SK-N-SH (cell line): ENCODE data around the gene ANKFN1. TPM values are rescaled to one million over a fixed set of nuclear protein-coding genes. Genes with fewer than 3 reads are reported as not detected.
A peak's percentile ranks its signal among the peaks of the same experiment; 100 is the strongest.
"Not testable (repeated sequence)": the region's sequence is repeated elsewhere in the genome, so short reads cannot be mapped to it uniquely, and the experiment has no call there.

Experiments used
- CTCF ChIA-PET: fragments of 300-600, 350-600 bp; formaldehyde crosslinking; extraction: SDS; loops from one replicate; lab custom pipeline; 2021; lab: Yijun Ruan, JAX
- POLR2A ChIA-PET: fragments of 350-600 bp; sonication (Branson Sonifier 250); formaldehyde crosslinking; extraction: SDS; loops from one replicate; lab custom pipeline; 2020; ENCODE audit warnings: antibody characterized with exemption, inconsistent platforms; lab: Yijun Ruan, JAX
- DNase-seq: peaks from one replicate; pipeline ENCODE4 v3.0.0; 2012
- H2AFZ ChIP-seq: fragments of 200-600 bp; sonication (generic); 2 replicates; pipeline ENCODE4 v1.8.1; 2016; ENCODE audit warnings: antibody characterized with exemption, mild to moderate bottlenecking, low read depth
- H3F3A ChIP-seq: fragments of 200-600 bp; sonication (generic); replicated peaks from 2 replicates; pipeline ENCODE3; 2016; ENCODE audit warnings: antibody characterized with exemption, mild to moderate bottlenecking; ENCODE audit not compliant: insufficient read depth
- H3K27ac ChIP-seq, 2 experiments: fragments of 200-500 bp in 1 of 2; fragments of 200-600 bp in 1 of 2; sonication (Bioruptor generic) in 1 of 2; sonication (generic), shearing (Covaris generic) in 1 of 2; 2 replicates each; pipeline versions ENCODE4 v1.5.1 to v1.6.1; 2014 to 2016; ENCODE audit warnings: low read depth in 2 of 2, inconsistent platforms in 1 of 2, low read length in 1 of 2, mild to moderate bottlenecking in 1 of 2, mixed read lengths in 1 of 2
- H3K27me3 ChIP-seq: fragments of 200-600 bp; sonication (generic), shearing (Covaris generic); 2 replicates; pipeline ENCODE4 v1.6.1; 2016; ENCODE audit warnings: mixed run types; ENCODE audit not compliant: insufficient read depth
- H3K36me3 ChIP-seq, 2 experiments: fragments of 200-500 bp in 1 of 2; fragments of 200-600 bp in 1 of 2; sonication (Bioruptor generic) in 1 of 2; sonication (generic) in 1 of 2; replicated peaks in 1 of 2; 2 replicates each; pipeline versions ENCODE3 to v1.5.1; 2014 to 2016; ENCODE audit warnings: low read length in 1 of 2, mild to moderate bottlenecking in 1 of 2; ENCODE audit not compliant: insufficient read depth in 2 of 2, control insufficient read depth in 1 of 2
- H3K4me1 ChIP-seq, 2 experiments: fragments of 200-500 bp in 1 of 2; fragments of 200-600 bp in 1 of 2; sonication (Bioruptor generic) in 1 of 2; sonication (generic), shearing (Covaris generic) in 1 of 2; 2 replicates each; pipeline versions ENCODE4 v1.5.1 to v1.6.1; 2014 to 2016; ENCODE audit warnings: low read depth in 1 of 2, low read length in 1 of 2, mixed run types in 1 of 2; ENCODE audit not compliant: insufficient read depth in 2 of 2, control insufficient read depth in 1 of 2
- H3K4me2 ChIP-seq: fragments of 200-600 bp; sonication (generic), shearing (Covaris generic); 2 replicates; pipeline ENCODE4 v1.6.1; 2017; ENCODE audit warnings: mixed run types
- H3K4me3 ChIP-seq, 2 experiments: fragments of 200-500 bp in 1 of 2; fragments of 200-600 bp in 1 of 2; sonication (Bioruptor generic) in 1 of 2; sonication (generic), shearing (Covaris generic) in 1 of 2; 2 replicates each; pipeline versions ENCODE4 v1.5.1 to v1.8.1; 2014 to 2016; ENCODE audit warnings: low read depth in 2 of 2, inconsistent platforms in 1 of 2, low read length in 1 of 2, mild to moderate bottlenecking in 1 of 2, mixed read lengths in 1 of 2, moderate library complexity in 1 of 2
- H3K79me2 ChIP-seq: fragments of 200-600 bp; sonication (generic); 2 replicates; pipeline ENCODE4 v1.8.1; 2017; ENCODE audit warnings: mild to moderate bottlenecking; ENCODE audit not compliant: insufficient read depth
- H3K9ac ChIP-seq: fragments of 200-600 bp; sonication (generic); 2 replicates; pipeline ENCODE4 v1.6.1; 2017; ENCODE audit warnings: mixed run types
- H3K9me2 ChIP-seq: fragments of 200-600 bp; sonication (generic); 2 replicates; pipeline ENCODE4 v1.6.1; 2017; ENCODE audit warnings: mixed run types
- H3K9me3 ChIP-seq: fragments of 200-600 bp; sonication (generic); 2 replicates; pipeline ENCODE4 v1.6.1; 2017; ENCODE audit warnings: mixed run types, mild to moderate bottlenecking, moderate library complexity
- H4K20me1 ChIP-seq: fragments of 200-600 bp; sonication (generic); 2 replicates; pipeline ENCODE4 v1.6.1; 2017; ENCODE audit warnings: mild to moderate bottlenecking, mixed run types; ENCODE audit not compliant: insufficient read depth
- CHD2 ChIP-seq: fragments of 150-350 bp; IDR thresholded peaks from 2 replicates; pipeline ENCODE4 v1.6.1; 2018; ENCODE audit warnings: low read length; ENCODE audit not compliant: partially characterized antibody
- GABPA ChIP-seq: IDR thresholded peaks from 2 replicates; pipeline ENCODE4 v1.4.0; 2012; ENCODE audit warnings: low read depth, mild to moderate bottlenecking
- MEF2A ChIP-seq: IDR thresholded peaks from 2 replicates; pipeline ENCODE4 v1.4.0; 2012; ENCODE audit warnings: low read depth, borderline replicate concordance
- NRF1 ChIP-seq: IDR thresholded peaks from 2 replicates; pipeline ENCODE4 v1.6.1; 2012; ENCODE audit warnings: low read depth, mild to moderate bottlenecking, low read length
- POLR2AphosphoS5 ChIP-seq: IDR thresholded peaks from 2 replicates; pipeline ENCODE4 v1.6.1; 2012; ENCODE audit warnings: low read depth, low read length
- RXRA ChIP-seq: IDR thresholded peaks from 2 replicates; pipeline ENCODE4 v1.4.0; 2012; ENCODE audit warnings: low read depth, mild to moderate bottlenecking, borderline replicate concordance
- TAF1 ChIP-seq: IDR thresholded peaks from 2 replicates; pipeline ENCODE4 v1.6.1; 2012; ENCODE audit warnings: low read depth, mild to moderate bottlenecking, low read length, moderate library complexity, borderline replicate concordance
- TEAD4 ChIP-seq: IDR thresholded peaks from 2 replicates; pipeline ENCODE4 v1.4.0; 2012; ENCODE audit warnings: mild to moderate bottlenecking, borderline replicate concordance; ENCODE audit not compliant: insufficient read depth
- WGBS: methylation state at CpG from one replicate; pipeline ENCODE4 v1.1.6; 2017; ENCODE audit warnings: low lambda C conversion rate; 5-methylcytosine and 5-hydroxymethylcytosine counted together
- polyA plus RNA-seq, 3 experiments: library from polyadenylated mRNA; depleted of rRNA; stranded (reverse); fragments of >200 nt; gene quantifications; 2 replicates each; pipeline ENCODE4 v1.2.3, GENCODE V29; 2012
- TF ChIP-seq, protein P1 (sequence below): IDR thresholded peaks from 2 replicates; pipeline ENCODE4; 2012
- TF ChIP-seq, protein P2 (sequence below): fragments of 150-350 bp; IDR thresholded peaks from 2 replicates; pipeline ENCODE4 v1.6.1; 2016; ENCODE audit warnings: mild to moderate bottlenecking, low read depth, low read length
- TF ChIP-seq, protein P3 (sequence below): IDR thresholded peaks from 2 replicates; pipeline ENCODE4 v1.4.0; 2012; ENCODE audit warnings: low read depth, borderline replicate concordance
- TF ChIP-seq, protein P4 (sequence below): fragments of 200-600 bp; sonication (generic); IDR thresholded peaks from 2 replicates; pipeline ENCODE4 v1.6.1; 2017; ENCODE audit warnings: antibody characterized with exemption, mild to moderate bottlenecking, moderate library complexity

The ANKFN1 gene
- polyA plus RNA-seq, 1 of the 3 experiments (the other 2 are of a cell fraction) = 0.07 TPM

DNA sequence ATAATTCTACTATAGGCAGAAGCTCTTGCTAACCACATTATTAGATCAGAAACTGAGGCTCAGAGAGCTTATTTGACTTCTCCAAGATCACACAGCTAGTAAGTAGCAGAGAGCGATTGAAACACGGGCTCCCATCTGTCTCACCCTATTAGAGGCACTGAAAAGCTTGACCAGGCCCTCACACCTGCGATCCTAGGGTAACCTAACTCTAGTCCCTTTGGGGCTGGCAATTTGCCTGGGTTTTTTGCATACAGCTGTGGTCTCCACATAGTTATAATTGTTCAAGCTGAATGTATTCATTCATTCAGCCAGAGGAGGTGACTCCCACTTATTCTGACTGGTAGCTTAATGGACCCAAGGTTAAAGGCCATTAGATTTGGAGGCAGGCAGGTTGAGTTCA, 121.2 kb downstream of the ANKFN1 start:
- Histone ChIP-seq H3K27ac (no peak overlapping the region), H3K36me3 (no peaks in the 10 kb centered on the region), H3K4me1 (no peaks in the 10 kb centered on the region; a peak in 2 of 4 replicates), H3K79me2 (no peaks in the 10 kb centered on the region), H3K9me2 (no peaks in the 10 kb centered on the region), H3K4me3 (no peak overlapping the region), H4K20me1 (no peaks in the 10 kb centered on the region), H2AFZ (no peak overlapping the region), H3K9me3 (no peaks in the 10 kb centered on the region), H3F3A (no peaks in the 10 kb centered on the region), H3K9ac (no peak overlapping the region), H3K27me3 (no peaks in the 10 kb centered on the region), H3K4me2 (no peak overlapping the region)
- no peak for DNase-seq
- 28% methylated on average over 3 of the region's 3 CpGs for WGBS
- no peak for TF ChIP-seq CHD2
- no peak for TF ChIP-seq RXRA
- ChIA-PET CTCF (no interaction called here), POLR2A (no interaction called here)

DNA sequence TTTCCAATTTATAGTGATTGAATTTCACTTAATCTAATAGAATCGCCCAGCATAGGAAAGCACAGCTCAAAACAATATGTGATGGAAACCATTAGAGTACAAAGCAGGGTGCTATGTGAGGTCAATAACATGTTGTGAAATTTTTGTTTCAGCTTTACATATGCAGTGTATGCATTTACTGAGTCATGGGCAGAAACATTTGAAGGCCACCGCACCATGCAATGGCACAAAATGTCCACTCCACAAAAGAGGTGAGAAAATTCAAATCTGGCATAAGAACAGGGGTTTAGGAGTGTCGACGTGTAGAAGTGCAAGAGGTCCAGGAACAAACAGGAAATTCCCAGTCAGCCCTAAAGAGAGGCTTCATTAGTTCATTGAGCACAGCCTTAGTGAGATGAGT, 131.2 kb downstream of the ANKFN1 start:
- Histone ChIP-seq H3K9me2 (no peaks in the 10 kb centered on the region), H2AFZ (no peak overlapping the region), H3K79me2 (no peaks in the 10 kb centered on the region), H3K9ac (no peak overlapping the region), H3K4me3 (no peak overlapping the region), H3K27ac (no peak overlapping the region), H3K27me3 (no peaks in the 10 kb centered on the region), H4K20me1 (no peaks in the 10 kb centered on the region), H3F3A (no peaks in the 10 kb centered on the region), H3K4me1 (no peaks in the 10 kb centered on the region), H3K4me2 (no peak overlapping the region), H3K36me3 (no peaks in the 10 kb centered on the region), H3K9me3 (no peaks in the 10 kb centered on the region)
- ChIA-PET CTCF (no interaction called here), POLR2A (no interaction called here)
- TF ChIP-seq MEF2A (no peak), CHD2 (no peak), POLR2AphosphoS5 (no peak), TEAD4 (no peak), TAF1 (no peak), GABPA (no peak), NRF1 (no peak)
- TF ChIP-seq, protein P1, sequence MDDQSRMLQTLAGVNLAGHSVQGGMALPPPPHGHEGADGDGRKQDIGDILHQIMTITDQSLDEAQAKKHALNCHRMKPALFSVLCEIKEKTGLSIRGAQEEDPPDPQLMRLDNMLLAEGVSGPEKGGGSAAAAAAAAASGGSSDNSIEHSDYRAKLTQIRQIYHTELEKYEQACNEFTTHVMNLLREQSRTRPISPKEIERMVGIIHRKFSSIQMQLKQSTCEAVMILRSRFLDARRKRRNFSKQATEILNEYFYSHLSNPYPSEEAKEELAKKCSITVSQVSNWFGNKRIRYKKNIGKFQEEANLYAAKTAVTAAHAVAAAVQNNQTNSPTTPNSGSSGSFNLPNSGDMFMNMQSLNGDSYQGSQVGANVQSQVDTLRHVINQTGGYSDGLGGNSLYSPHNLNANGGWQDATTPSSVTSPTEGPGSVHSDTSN = no peak
- TF ChIP-seq, protein P2, sequence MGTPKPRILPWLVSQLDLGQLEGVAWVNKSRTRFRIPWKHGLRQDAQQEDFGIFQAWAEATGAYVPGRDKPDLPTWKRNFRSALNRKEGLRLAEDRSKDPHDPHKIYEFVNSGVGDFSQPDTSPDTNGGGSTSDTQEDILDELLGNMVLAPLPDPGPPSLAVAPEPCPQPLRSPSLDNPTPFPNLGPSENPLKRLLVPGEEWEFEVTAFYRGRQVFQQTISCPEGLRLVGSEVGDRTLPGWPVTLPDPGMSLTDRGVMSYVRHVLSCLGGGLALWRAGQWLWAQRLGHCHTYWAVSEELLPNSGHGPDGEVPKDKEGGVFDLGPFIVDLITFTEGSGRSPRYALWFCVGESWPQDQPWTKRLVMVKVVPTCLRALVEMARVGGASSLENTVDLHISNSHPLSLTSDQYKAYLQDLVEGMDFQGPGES = no peak
- TF ChIP-seq, protein P3, sequence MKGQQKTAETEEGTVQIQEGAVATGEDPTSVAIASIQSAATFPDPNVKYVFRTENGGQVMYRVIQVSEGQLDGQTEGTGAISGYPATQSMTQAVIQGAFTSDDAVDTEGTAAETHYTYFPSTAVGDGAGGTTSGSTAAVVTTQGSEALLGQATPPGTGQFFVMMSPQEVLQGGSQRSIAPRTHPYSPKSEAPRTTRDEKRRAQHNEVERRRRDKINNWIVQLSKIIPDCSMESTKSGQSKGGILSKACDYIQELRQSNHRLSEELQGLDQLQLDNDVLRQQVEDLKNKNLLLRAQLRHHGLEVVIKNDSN = no peak
- TF ChIP-seq, protein P4, sequence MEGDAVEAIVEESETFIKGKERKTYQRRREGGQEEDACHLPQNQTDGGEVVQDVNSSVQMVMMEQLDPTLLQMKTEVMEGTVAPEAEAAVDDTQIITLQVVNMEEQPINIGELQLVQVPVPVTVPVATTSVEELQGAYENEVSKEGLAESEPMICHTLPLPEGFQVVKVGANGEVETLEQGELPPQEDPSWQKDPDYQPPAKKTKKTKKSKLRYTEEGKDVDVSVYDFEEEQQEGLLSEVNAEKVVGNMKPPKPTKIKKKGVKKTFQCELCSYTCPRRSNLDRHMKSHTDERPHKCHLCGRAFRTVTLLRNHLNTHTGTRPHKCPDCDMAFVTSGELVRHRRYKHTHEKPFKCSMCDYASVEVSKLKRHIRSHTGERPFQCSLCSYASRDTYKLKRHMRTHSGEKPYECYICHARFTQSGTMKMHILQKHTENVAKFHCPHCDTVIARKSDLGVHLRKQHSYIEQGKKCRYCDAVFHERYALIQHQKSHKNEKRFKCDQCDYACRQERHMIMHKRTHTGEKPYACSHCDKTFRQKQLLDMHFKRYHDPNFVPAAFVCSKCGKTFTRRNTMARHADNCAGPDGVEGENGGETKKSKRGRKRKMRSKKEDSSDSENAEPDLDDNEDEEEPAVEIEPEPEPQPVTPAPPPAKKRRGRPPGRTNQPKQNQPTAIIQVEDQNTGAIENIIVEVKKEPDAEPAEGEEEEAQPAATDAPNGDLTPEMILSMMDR = no peak
- 13% methylated on average over 4 of the region's 4 CpGs for WGBS
- no peak for DNase-seq

DNA sequence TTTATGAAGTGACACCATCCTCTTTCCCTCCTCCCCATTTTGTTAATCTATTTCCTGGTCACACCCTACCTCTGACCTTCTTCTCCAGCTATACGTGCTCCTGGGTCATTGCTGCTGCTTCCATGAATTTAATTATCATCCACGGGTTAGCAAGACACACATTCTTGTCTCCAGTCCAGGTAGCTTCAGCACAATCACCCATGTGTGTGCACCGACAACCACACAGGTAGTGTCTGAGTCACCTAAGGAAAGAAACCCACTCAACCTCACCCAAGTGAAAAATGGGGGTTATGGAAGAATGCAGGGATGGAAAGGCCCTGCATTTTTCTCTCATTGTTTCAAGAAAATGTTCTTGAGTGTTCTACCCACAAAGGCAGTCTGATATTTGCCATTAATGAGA, 135.5 kb downstream of the ANKFN1 start:
- DNase-seq, H3K9me3 ChIP-seq, POLR2A ChIA-PET, H3K79me2 ChIP-seq, H3K4me3 ChIP-seq, H3K27ac ChIP-seq, H3K9me2 ChIP-seq, H3K36me3 ChIP-seq, H3K27me3 ChIP-seq, H3K9ac ChIP-seq, H4K20me1 ChIP-seq: not testable (repeated sequence)
- WGBS = 55% methylated on average over 3 of the region's 3 CpGs
- H3K4me1 ChIP-seq = peaks cover 0 to 21% of the 10 kb centered on the region in 2 experiments; a peak in 3 of 4 replicates
- CTCF ChIA-PET = interaction anchor here (1.2 kb wide), 1 partner anchor 11 kb away, joined by 3 read pairs; no protein-coding TSS in a partner anchor
- H3F3A ChIP-seq = peaks cover 29% of the 10 kb centered on the region
- H2AFZ ChIP-seq = peak overlapping the region; percentile 94; the same call in 1 of the 2 replicates
- H3K4me2 ChIP-seq = peak overlapping the region; percentile 74; the same call in 1 of the 2 replicates
